Dendritic cell treated with granulocyte-macrophage colony-stimulating factor and Interleukin-4, amounts not matched to agents 40 ng/mL and 50 ng/mL, for 4 days (primary cell): Measurements from ENCODE around the gene SERPINB6.
"Not testable (repeated sequence)": the region's sequence is repeated elsewhere in the genome, so short reads cannot be mapped to it uniquely, and the experiment has no call there.

Experiments
- H3K27ac Mint-ChIP-seq: one replicate; pipeline ENCODE4 v1.8.0; 2022; ENCODE audit warnings: mild to moderate bottlenecking, mixed read lengths
- H3K27me3 Mint-ChIP-seq: one replicate; pipeline ENCODE4 v1.8.0; 2022; ENCODE audit warnings: mild to moderate bottlenecking, mixed read lengths
- H3K36me3 Mint-ChIP-seq: one replicate; pipeline ENCODE4 v1.8.0; 2022; ENCODE audit warnings: low read depth, mixed read lengths
- H3K4me1 Mint-ChIP-seq: one replicate; pipeline ENCODE4 v1.8.0; 2022; ENCODE audit warnings: low read depth, mixed read lengths
- H3K4me3 Mint-ChIP-seq: one replicate; pipeline ENCODE4 v1.8.0; 2022; ENCODE audit warnings: mild to moderate bottlenecking, moderate library complexity, mixed read lengths
- H3K9me3 Mint-ChIP-seq: one replicate; pipeline ENCODE4 v1.8.0; 2022; ENCODE audit warnings: mixed read lengths
- intact Hi-C: fragments of 100-400 bp; cut with micrococcal nuclease; formaldehyde crosslinking; loops from one replicate; pipeline ENCODE4 v1.15.0; 2022

SERPINB6 gene

DNA sequence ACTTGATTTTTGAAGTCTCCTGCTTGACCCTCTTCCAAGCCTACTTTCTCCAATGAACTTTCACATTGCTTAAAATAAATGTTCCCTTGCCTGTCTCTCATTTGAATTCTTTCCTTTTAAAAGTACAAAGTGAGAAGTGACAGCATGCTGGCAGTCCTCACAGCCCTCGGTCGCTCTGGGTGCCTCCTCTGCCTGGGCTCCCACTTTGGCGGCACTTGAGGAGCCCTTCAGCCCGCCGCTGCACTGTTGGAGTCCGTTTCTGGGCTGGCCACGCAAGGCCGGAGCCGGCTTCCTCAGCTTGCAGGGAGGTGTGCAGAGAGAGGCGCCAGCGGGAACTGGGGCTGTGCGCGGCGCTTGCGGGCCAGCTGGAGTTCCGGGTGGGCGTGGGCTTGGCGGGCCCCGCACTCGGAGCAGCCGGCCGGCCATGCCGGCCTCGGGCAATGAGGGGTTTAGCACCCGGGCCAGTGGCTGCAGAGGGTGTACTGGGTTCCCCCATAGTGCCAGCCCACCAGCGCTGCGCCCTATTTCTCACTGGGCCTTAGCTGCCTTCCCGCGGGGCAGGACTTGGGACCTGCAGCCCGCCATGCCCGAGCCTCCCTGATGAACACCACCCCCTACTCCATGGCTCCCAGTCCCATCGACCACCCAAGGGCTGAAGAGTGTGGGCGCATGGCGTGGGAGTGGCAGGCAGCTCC lies 31.9 kb downstream of the SERPINB6 start:
- H3K27me3 Mint-ChIP-seq: no peaks in the 10 kb centered on the region
- no peak overlapping the region for H3K27ac Mint-ChIP-seq
- H3K9me3 Mint-ChIP-seq: no peaks in the 10 kb centered on the region
- H3K4me3 Mint-ChIP-seq: no peak overlapping the region
- no peaks in the 10 kb centered on the region for H3K36me3 Mint-ChIP-seq
- intact Hi-C loops: no loop called here
- peaks cover 18% of the 10 kb centered on the region for H3K4me1 Mint-ChIP-seq

GRCh38 chr6:2938632-2939083 lies 32.7 kb downstream of the SERPINB6 start:
- intact Hi-C loops: no loop called here

GRCh38 chr6:2938004-2938631 lies 33.2 kb downstream of the SERPINB6 start:
- Mint-ChIP-seq H3K4me3 (no peak overlapping the region), H3K36me3 (no peaks in the 10 kb centered on the region), H3K27me3 (no peaks in the 10 kb centered on the region), H3K9me3 (no peaks in the 10 kb centered on the region), H3K4me1 (peaks cover 12% of the 10 kb centered on the region), H3K27ac (no peak overlapping the region)
- intact Hi-C loops: no loop called here

More at GRCh38 chr6:2938632-2939083, 32.7 kb downstream of the SERPINB6 start:
- no peak overlapping the region for H3K4me3 Mint-ChIP-seq
- no peak overlapping the region for H3K27ac Mint-ChIP-seq
- H3K27me3 Mint-ChIP-seq: no peaks in the 10 kb centered on the region
- H3K36me3 Mint-ChIP-seq: no peaks in the 10 kb centered on the region
- H3K4me1 Mint-ChIP-seq: peaks cover 17% of the 10 kb centered on the region
- H3K9me3 Mint-ChIP-seq: no peaks in the 10 kb centered on the region

DNA sequence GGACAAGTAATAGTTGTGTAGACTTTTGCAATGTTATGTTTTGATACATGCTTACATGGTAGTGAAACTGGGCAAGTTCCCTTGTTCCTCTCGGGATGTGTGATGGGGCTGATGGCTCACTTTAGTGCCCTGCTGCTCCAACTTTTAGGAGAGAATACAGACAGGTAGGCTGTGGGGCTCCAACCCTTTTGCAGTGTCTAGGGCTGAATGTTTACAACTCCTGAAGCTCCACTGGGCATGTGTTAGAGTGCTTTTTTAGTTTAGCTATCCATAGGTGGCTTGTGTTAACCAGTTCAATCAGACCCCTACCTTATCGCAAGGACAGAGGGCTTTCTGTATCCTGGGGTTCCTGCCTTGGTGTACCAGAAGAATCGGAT lies 33.8 kb downstream of the SERPINB6 start:
- Mint-ChIP-seq H3K9me3 (no peaks in the 10 kb centered on the region), H3K4me1 (peaks cover 7% of the 10 kb centered on the region), H3K27me3 (no peaks in the 10 kb centered on the region), H3K27ac (no peak overlapping the region), H3K4me3 (no peak overlapping the region), H3K36me3 (no peaks in the 10 kb centered on the region)
- intact Hi-C loops: no loop called here

DNA sequence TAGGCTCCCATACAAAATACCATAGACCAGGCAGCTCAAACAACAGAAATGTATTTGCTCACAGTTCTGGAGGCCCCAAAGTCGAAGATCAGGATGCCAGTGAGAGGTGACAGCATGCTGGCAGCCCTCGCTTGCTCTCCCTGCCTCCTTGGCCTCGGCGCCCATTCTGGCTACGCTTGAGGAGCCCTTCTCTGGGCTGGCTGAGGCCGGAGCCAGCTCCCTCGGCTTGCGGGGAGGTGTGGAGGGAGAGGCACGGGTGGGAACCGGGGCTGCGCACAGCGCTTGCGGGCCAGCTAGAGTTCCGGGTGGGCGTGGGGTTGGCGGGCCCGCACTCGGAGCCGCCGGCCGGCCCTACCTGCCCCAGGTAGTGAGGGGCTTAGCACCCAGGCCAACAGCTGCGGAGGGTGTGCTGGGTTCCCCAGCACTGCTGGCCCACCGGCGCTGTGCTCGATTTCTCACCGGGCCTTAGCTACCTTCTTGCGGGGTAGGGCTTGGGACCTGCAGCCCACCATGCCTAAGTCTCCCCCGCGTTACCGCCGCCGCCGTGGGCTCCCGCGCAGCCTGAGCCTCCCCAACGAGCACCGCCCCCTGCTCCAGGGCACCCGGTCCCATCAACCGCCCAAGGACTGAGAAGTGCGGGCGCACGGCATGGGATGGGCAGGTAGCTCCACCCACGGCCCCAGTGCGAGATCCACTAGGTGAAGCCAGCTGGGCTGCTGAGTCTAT lies 35.6 kb downstream of the SERPINB6 start:
- H3K4me1 Mint-ChIP-seq: peaks cover 9% of the 10 kb centered on the region
- H3K27me3 Mint-ChIP-seq: no peaks in the 10 kb centered on the region
- H3K4me3 Mint-ChIP-seq: no peak overlapping the region
- no peaks in the 10 kb centered on the region for H3K36me3 Mint-ChIP-seq
- H3K9me3 Mint-ChIP-seq: no peaks in the 10 kb centered on the region
- no peak overlapping the region for H3K27ac Mint-ChIP-seq
- intact Hi-C loops: no loop called here

DNA sequence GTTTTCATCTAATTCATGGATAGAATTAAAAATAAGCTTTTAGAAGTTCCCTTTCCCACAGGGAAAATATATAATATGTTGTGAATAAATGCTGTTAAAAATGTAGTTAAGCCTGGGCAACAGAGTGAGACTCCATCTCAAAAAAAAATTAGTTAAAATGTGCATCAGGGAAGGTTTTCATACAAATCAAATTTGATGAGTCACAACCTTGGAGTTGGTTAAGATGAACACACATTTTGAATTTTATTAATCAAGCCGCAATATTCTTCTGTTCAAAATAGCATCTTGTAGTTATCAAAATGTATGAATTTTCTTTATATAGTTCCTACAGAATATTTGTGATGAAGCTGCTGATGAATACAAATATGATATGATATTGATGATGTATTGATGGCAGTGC lies 37.3 kb downstream of the SERPINB6 start:
- Mint-ChIP-seq H3K4me1 (peaks cover 9% of the 10 kb centered on the region), H3K27ac (no peak overlapping the region), H3K9me3 (no peaks in the 10 kb centered on the region), H3K4me3 (no peak overlapping the region), H3K27me3 (no peaks in the 10 kb centered on the region), H3K36me3 (no peaks in the 10 kb centered on the region)
- intact Hi-C loops: loop anchor here (5.0 kb wide), 2 partner anchors 37 to 142 kb away; no protein-coding TSS in a partner anchor

DNA sequence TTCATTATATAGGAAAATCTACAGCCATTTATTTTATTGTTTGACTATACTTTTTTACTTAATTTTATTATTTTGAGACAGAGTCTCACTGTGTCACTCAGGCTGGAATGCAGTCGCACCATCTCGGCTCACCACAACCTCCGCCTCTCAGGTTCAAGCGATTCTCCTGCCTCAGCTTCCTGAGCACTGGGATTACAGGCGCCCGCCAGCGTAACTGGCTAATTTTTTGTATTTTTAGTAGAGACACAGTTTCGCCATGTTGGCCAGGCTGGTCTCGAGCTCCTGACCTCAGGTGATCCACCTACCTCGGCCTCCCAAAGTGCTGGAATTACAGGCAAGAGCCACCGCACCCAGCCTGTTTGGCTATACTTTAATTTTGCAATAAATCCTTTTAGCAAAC lies 38.5 kb downstream of the SERPINB6 start:
- not testable (repeated sequence) for H3K27ac Mint-ChIP-seq, H3K4me1 Mint-ChIP-seq, H3K36me3 Mint-ChIP-seq, H3K4me3 Mint-ChIP-seq, H3K27me3 Mint-ChIP-seq, H3K9me3 Mint-ChIP-seq
- intact Hi-C loops: loop anchor here (1.0 to 5.0 kb wide), 4 partner anchors 36 to 141 kb away; no protein-coding TSS in a partner anchor

DNA sequence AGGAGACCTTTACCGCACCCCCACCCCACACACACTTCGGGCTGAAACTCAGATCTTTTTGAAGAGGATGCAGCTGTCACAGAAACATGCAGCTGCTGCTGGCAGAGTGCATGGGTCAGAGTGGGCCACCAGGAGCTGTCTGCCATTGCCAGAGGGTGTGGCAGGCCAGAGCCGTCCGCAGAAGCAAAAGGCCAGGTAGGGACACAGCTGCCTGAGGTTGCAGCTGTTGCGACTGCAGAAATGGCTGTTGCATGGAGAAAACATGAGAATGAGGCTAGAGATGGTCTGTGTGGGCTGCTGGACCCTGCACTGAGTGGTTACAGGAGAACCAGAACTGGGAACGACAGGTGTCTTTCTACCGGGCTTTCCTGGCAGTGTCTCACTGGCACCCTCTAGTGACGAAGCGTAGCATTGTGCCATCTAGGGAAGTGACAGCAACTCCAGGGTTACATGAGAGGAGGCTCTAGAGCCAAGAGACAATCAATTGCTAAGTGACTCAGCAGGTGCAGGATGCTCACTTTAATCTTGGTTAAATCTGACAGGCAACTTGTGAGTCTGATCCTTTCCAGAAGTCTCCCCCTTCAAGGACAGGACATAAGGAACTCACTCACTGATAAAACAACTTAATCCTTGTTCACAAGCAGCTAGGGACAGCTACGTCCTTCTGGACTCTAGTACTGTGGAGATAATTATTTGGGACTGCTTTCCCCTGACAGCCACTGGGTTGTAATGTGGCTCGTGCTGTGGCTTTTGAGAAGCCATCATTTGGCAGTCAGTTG lies 39.2 kb downstream of the SERPINB6 start:
- Mint-ChIP-seq H3K27me3 (no peaks in the 10 kb centered on the region), H3K27ac (no peak overlapping the region), H3K36me3 (no peaks in the 10 kb centered on the region), H3K9me3 (no peaks in the 10 kb centered on the region), H3K4me3 (peak overlapping the region; percentile 24), H3K4me1 (peaks cover 9% of the 10 kb centered on the region)
- intact Hi-C loops: loop anchor here (1.0 to 5.0 kb wide), 4 partner anchors 35 to 140 kb away; no protein-coding TSS in a partner anchor

DNA sequence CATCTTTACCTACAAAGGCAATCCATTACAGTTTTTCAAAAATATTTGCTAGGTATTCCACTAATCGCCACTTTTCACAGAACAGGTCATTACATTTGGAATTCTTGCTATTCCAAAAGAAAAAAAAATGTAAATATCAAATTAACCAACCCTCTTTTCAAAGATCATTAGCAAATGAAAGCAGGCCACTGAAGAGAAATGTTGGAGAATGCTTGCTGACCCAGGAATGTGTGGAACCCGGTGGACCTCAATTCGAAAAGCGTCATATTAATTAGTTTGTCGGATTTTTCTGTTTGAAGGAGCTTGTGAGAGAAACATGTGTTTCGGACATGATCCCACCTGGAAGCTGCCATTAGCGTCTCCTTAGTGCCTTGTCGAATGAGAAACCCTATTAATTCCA lies 40.3 kb downstream of the SERPINB6 start:
- no peaks in the 10 kb centered on the region for H3K27me3 Mint-ChIP-seq
- intact Hi-C loops: loop anchor here (5.0 kb wide), 2 partner anchors 34 to 139 kb away; no protein-coding TSS in a partner anchor

GRCh38 chr6:2927931-2928330 lies 43.4 kb downstream of the SERPINB6 start:
- H3K36me3 Mint-ChIP-seq, H3K9me3 Mint-ChIP-seq, H3K27me3 Mint-ChIP-seq, H3K4me3 Mint-ChIP-seq, H3K4me1 Mint-ChIP-seq, intact Hi-C loops, H3K27ac Mint-ChIP-seq: not testable (repeated sequence)

More for the DNA sequence above, 40.3 kb downstream of the SERPINB6 start:
- no peaks in the 10 kb centered on the region for H3K36me3 Mint-ChIP-seq
- no peak overlapping the region for H3K4me3 Mint-ChIP-seq
- H3K4me1 Mint-ChIP-seq: peaks cover 9% of the 10 kb centered on the region
- H3K9me3 Mint-ChIP-seq: no peaks in the 10 kb centered on the region
- H3K27ac Mint-ChIP-seq: no peak overlapping the region

- H3K27ac Mint-ChIP-seq, H3K4me1 Mint-ChIP-seq, H3K4me3 Mint-ChIP-seq, H3K9me3 Mint-ChIP-seq, H3K36me3 Mint-ChIP-seq, H3K27me3 Mint-ChIP-seq, intact Hi-C loops: not testable (repeated sequence)
Measured at GRCh38 chr6:2925842-2926747, 45.3 kb downstream of the SERPINB6 start.

DNA sequence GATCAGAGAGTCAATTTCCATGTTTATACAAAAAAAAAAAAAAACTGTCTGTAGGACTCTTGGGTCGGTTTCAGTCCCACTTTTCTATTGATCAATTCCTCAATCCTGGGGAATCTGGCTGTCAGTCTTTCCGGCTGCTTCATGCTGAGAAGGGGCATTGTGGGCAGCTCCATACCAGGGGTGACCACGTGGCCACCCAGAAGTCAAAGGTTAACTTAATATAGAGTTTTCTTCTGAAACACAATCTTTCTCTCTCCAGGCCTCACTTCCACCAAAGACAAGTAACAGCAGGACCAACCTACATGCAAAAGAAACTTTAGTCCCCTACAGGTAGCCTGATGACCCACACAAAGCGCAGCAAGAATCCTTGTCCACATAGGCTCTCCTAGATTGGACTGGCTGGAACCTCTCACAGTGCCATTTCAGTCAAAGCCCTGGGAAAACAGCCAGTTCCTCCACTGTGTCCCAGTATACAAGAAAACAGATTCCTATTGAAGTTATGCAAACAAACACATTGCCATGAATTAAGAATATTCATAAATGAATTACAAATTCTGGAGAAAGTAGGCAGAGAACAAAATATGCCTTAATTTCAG lies 49.7 kb downstream of the SERPINB6 start:
- Mint-ChIP-seq H3K9me3 (no peaks in the 10 kb centered on the region), H3K4me3 (no peak overlapping the region), H3K4me1 (peaks cover 42% of the 10 kb centered on the region), H3K36me3 (no peaks in the 10 kb centered on the region), H3K27me3 (peaks cover 3% of the 10 kb centered on the region), H3K27ac (peak overlapping the region; percentile 69)
- intact Hi-C loops: no loop called here
